Omental fat pad (tissue), 4 donors: ENCODE data around the gene RNASET2. TPM values are rescaled to one million over a fixed set of nuclear protein-coding genes. Genes with fewer than 3 reads are reported as not detected.
"Not testable (repeated sequence)": the region's sequence is repeated elsewhere in the genome, so short reads cannot be mapped to it uniquely, and the experiment has no call there.

Experiments used
- ATAC-seq: fragments of 150-250 bp; one replicate; pipeline ENCODE4 v1.9.1; 2016; ENCODE audit warnings: mild to moderate bottlenecking, moderate library complexity; ENCODE audit not compliant: low FRiP score
- DNase-seq: peaks from one replicate; pipeline ENCODE4 v3.0.0-alpha.2; 2019; ENCODE audit warnings: low spot score
- total RNA-seq, 4 donors: library from RNA; depleted of rRNA; stranded (reverse); fragments of >200 nt; gene quantifications; one replicate each; pipeline ENCODE4 v1.1.0, GENCODE V29; 2016
- TF ChIP-seq, protein P1 (sequence below), 3 donors: fragments of 450-650 bp; IDR thresholded peaks; one replicate each; pipeline ENCODE4 v1.5.1; 2016 to 2017; ENCODE audit warnings: antibody characterized with exemption in 3 of 3, mild to moderate bottlenecking in 3 of 3, moderate library complexity in 2 of 3

Gene RNASET2
- total RNA-seq, 4 donors from 2014 or later: 68.4 to 129 (median 84.4) TPM

DNA sequence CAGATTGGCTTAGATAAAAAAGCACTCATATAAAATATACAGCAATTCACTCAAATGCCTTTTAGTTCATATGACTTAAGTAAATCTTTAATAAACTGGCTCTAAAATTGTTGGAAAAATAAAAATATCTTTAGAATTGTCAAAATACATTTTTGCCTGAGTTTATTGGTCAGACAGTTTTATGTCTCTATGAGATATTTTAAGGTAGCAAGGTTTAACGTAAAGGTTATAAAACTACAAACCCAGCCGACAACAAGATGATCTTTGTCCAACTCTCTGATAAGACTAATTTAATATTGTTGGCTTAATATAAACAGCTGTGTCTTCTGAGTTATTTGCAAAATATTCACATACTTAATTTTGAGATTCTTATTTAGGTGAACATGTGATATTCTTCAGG, 39.5 kb downstream of the RNASET2 start:
- TF ChIP-seq, protein P1, sequence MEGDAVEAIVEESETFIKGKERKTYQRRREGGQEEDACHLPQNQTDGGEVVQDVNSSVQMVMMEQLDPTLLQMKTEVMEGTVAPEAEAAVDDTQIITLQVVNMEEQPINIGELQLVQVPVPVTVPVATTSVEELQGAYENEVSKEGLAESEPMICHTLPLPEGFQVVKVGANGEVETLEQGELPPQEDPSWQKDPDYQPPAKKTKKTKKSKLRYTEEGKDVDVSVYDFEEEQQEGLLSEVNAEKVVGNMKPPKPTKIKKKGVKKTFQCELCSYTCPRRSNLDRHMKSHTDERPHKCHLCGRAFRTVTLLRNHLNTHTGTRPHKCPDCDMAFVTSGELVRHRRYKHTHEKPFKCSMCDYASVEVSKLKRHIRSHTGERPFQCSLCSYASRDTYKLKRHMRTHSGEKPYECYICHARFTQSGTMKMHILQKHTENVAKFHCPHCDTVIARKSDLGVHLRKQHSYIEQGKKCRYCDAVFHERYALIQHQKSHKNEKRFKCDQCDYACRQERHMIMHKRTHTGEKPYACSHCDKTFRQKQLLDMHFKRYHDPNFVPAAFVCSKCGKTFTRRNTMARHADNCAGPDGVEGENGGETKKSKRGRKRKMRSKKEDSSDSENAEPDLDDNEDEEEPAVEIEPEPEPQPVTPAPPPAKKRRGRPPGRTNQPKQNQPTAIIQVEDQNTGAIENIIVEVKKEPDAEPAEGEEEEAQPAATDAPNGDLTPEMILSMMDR (IDR thresholded peaks at IDR 0.05): no peak

DNA sequence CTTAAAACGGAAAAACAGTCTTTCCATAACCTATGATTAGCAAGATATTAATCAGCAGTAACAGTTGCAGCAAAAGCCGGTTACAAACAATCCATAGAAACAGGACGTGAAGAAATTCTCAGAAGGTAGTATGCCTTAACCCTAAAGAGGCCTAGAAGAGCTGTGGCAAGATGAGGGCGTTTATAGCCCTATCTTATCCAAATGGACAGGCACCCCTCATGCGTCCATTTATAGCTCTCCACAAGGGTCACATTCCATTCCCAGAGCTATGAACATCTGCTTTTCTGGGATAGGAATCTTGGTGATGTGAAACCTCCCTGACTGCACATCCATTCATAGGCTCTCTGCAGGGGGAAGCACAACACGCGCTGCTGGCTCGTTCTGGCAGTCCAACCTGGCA, 40.9 kb downstream of the RNASET2 start:
- not testable (repeated sequence) for ATAC-seq, DNase-seq

More for the DNA sequence above, 39.5 kb downstream of the RNASET2 start:
- DNase-seq: no peak
- ATAC-seq: no peak

DNA sequence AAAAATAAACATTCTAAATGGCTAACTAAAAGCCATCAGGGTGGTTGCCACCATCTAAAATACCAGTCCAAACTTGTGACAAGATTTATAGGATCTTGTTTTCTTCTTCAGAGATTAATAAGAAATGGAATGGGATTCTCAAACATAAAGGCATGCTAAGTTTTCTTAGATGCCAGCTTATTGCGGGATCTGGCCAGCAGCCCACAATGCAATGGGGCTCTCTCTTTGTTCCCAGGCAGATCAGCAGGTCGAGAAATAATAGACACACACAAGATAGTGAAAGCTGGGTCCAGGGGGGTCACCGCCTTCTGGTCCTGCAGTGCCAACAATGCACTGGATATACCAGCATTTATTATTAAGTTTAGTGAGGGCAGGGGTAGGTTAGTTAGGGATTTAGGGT, 41.4 kb downstream of the RNASET2 start:
- not testable (repeated sequence) for DNase-seq, ATAC-seq

DNA sequence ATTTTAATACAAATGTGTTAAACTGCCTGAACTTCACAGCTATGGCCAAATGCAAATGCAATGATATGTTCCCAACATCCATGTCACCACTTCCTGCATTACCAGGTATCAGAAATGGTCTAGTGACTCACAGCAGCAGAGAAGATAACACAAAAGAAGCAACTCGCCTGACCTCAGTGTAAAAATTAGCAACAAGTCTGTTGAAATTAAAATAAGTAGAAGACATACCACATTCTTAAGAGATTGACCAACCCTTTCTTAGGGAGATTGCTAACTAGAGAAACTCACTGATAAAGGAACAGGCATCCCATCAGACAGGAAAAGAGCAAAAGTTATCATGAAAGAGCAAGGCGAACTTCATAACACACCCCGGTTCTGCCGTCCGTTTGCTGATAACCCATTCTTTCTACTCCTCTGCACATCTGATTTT, 45.1 kb downstream of the RNASET2 start:
- ATAC-seq (no peak), DNase-seq (no peak)
- TF ChIP-seq, protein P1 (IDR thresholded peaks at IDR 0.05): no peak

DNA sequence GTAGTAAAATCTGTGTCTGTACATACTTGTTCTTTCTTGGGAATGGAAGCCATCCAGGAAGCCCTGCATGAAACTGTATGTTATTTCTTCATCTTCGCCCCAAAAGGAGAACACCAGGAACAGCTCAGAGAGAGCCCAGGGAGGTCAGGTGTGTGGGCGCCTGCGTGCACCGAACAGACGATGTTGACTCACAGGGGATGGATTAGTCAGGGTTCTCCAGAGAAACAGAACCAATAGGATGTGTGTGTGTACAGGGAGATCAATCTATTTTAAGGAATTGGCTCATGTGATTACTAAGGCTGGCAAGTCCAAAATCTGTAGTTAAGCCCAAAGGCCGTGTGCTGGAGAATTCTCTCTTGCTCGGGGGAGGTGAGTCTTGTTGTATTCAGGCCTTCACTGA, 45.7 kb downstream of the RNASET2 start:
- no peak for DNase-seq
- ATAC-seq: no peak
- TF ChIP-seq, protein P1 (IDR thresholded peaks at IDR 0.05): no peak

DNA sequence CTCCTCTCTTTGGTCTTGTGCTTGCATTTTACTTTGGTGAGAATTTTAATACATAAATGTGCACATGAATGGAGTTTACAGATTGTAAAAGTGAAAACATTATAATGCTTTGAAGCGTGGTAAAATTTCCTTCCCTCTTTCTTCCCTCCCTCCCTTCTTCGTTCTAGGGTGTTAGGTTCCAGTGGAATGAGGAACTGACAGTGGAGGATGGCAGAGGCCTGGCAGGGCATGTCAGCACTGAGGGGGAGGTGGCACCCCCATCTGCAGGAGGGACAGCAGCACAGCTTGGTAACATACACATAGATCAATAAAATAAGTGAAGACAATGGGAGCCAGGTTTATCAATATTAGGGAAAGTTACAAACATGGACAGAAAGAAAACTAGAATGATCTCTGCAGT, 47.5 kb downstream of the RNASET2 start:
- DNase-seq (no peak), ATAC-seq (no peak)
- TF ChIP-seq, protein P1 (IDR thresholded peaks at IDR 0.05): no peak

DNA sequence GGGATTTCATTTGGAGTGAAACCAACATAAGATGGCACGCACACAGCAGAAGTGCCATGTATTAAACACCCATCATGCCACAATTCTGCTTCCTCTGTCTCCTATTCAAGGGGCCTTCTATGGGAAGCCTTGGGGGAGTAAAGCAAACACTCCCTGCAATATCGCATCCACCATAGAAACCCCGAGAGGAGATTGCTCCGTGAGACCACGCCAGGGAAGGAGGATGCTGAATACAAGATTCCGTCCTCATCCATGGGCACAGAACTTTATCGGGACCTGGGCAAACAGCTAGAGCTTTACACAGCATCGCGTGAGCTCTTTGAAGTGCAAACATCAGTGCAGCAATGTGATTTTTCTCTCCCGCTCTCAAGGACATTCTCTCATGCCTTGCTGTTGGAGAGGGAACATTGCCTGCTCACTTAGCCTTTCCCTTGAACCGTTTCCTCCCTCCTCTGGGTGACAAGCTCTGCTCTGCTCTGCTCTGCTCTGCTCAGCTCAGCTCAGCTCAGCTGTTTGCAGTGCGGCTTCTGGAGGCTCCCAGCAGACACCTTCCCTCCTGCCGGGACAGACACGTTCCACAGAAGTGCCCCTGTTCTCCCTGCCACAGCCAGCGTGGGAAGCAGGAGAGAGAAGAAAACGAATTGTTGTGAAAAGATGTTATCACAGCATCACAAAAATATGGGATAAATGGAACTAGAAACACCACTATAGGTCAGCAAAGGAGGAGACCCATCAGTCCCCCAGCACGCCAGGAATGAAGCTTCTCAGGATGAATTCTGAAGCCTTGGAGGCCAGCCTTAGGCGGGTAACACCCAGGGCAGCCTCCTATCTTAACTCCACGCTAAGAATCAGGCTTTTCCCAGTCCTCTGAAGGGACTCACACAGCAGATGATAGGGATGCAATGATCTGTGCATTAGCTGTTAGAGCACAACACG, 48.2 kb downstream of the RNASET2 start:
- no peak for ATAC-seq
- TF ChIP-seq, protein P1 (IDR thresholded peaks at IDR 0.05): no peak
- no peak for DNase-seq

DNA sequence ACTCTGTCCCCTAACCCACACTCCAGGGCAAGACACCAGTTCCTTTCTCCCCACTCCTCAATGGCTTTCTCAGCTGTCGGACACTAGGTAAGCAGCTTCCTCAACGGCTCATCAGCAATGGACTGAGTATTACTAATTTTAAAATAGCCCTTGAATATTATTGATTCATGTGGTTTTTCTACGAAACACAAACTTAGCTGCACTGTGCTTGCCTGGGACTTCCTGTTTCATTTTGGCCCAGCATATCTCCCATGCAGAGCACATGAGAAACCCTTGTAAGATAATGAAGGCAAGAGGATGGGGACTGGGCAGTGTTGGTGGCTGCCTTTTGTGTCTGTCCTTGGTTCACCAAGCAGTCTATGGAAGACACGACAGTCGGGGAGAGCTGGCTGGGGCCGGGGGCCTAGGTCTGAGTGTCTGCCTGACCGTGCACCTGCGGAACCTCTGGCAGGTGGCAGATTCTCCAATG, 48.9 kb downstream of the RNASET2 start:
- TF ChIP-seq, protein P1 (IDR thresholded peaks at IDR 0.05): no peak
- DNase-seq (no peak), ATAC-seq (no peak)
